ENCODE measurements around the gene MEPE. TPM values are rescaled to one million over a fixed set of nuclear protein-coding genes. Genes with fewer than 3 reads are reported as not detected.

The MEPE gene
- total RNA-seq, 2 donors from 2014 or later = not detected

DNA sequence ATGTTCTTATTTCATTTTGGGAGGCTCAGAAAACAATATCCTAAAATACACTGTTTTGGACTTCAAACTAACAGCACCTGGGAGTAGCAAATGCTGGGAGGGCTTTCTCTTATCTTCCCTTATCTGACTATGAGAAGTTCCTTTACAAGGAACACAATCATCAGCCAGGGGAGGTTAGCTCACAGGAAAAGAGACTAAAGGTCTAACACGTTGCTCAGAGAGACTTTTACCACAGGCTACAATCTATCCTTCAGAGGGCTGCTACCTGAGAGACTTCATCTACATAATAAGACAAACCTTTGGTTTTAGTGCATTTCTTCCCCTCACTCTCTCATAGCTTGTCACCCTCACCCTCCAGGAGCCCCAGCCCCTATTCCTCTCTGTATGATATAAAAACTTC is 35.8 kb downstream of the MEPE start:
- TF ChIP-seq, protein P1, sequence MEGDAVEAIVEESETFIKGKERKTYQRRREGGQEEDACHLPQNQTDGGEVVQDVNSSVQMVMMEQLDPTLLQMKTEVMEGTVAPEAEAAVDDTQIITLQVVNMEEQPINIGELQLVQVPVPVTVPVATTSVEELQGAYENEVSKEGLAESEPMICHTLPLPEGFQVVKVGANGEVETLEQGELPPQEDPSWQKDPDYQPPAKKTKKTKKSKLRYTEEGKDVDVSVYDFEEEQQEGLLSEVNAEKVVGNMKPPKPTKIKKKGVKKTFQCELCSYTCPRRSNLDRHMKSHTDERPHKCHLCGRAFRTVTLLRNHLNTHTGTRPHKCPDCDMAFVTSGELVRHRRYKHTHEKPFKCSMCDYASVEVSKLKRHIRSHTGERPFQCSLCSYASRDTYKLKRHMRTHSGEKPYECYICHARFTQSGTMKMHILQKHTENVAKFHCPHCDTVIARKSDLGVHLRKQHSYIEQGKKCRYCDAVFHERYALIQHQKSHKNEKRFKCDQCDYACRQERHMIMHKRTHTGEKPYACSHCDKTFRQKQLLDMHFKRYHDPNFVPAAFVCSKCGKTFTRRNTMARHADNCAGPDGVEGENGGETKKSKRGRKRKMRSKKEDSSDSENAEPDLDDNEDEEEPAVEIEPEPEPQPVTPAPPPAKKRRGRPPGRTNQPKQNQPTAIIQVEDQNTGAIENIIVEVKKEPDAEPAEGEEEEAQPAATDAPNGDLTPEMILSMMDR (IDR thresholded peaks at IDR 0.05) = no peak
- TF ChIP-seq POLR2A (IDR thresholded peaks at IDR 0.05) (no peak), POLR2AphosphoS5 (IDR thresholded peaks at IDR 0.05) (no peak)
- Histone ChIP-seq H3K27me3 (replicated peaks; ENCODE audit: insufficient read depth) (no peaks in the 10 kb centered on the region), H3K4me1 (replicated peaks) (no peaks in the 10 kb centered on the region), H3K27ac (no peak overlapping the region), H3K4me3 (no peak overlapping the region), H3K36me3 (no peaks in the 10 kb centered on the region), H3K9me3 (no peaks in the 10 kb centered on the region)
- WGBS = 25% methylated on average over 1 of the region's 1 CpG
- intact Hi-C loops (cut with DNase I) = no loop called here
- no peak for DNase-seq (ENCODE audit: low spot score)

DNA sequence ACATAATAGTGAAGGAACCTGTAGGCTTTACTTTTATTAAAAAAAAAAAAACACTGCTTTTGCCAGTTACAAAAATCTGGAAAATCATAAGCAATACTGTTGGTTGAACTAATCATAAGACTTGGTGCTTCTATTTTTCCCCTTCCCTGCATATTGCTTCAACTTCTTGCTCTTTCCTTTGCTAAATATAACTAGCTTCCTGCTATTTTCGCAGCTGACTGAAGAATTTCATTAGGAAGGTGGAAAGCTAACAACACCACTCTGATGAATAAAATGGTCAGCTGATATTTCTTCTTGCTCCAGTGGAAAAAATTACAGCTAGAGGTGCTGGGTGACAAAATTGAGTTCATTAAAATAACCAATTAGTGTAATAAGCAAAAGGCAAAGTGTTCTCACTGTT is 39.3 kb downstream of the MEPE start:
- 81% methylated on average over 1 of the region's 1 CpG for WGBS
- H3K27ac ChIP-seq = no peak overlapping the region

DNA sequence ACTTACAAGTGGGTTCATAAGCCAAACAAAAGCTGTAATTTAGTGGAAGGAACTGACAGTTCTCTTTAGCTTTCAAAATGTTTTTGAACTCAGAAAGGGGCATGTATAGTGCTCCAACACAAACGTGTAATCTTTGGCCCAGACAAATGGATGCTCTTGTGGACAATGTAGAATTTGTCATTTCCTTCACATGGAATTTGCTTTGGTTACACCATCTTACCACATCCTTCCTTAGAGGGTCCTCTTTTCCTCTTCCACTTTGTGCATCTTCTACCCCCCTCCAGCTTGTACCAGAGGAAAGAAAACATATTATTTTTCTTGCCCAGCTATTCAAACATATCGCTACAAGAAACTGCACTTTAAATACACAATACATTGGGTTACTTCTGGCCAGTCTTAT is 42.4 kb downstream of the MEPE start:
- intact Hi-C loops (cut with DNase I) = no loop called here
- H3K9me3 ChIP-seq = no peaks in the 10 kb centered on the region
- TF ChIP-seq, protein P1 (IDR thresholded peaks at IDR 0.05) = no peak
- TF ChIP-seq POLR2AphosphoS5 (IDR thresholded peaks at IDR 0.05) = no peak
- TF ChIP-seq POLR2A (IDR thresholded peaks at IDR 0.05) = no peak
- H3K36me3 ChIP-seq = no peaks in the 10 kb centered on the region
- H3K27ac ChIP-seq = no peak overlapping the region
- no peaks in the 10 kb centered on the region for H3K27me3 ChIP-seq (replicated peaks; ENCODE audit: insufficient read depth)
- no peaks in the 10 kb centered on the region for H3K4me1 ChIP-seq (replicated peaks)
- DNase-seq (ENCODE audit: low spot score) = no peak
- 81% methylated on average over 2 of the region's 2 CpGs for WGBS
- no peak overlapping the region for H3K4me3 ChIP-seq

More for the DNA sequence above, 39.3 kb downstream of the MEPE start:
- Histone ChIP-seq H3K4me1 (replicated peaks) (no peaks in the 10 kb centered on the region), H3K4me3 (no peak overlapping the region), H3K9me3 (no peaks in the 10 kb centered on the region), H3K27me3 (replicated peaks; ENCODE audit: insufficient read depth) (no peaks in the 10 kb centered on the region), H3K36me3 (no peaks in the 10 kb centered on the region)
- TF ChIP-seq POLR2A (IDR thresholded peaks at IDR 0.05) = no peak
- TF ChIP-seq, protein P1 (IDR thresholded peaks at IDR 0.05) = no peak
- TF ChIP-seq POLR2AphosphoS5 (IDR thresholded peaks at IDR 0.05) = no peak
- intact Hi-C loops (cut with DNase I) = no loop called here
- no peak for DNase-seq (ENCODE audit: low spot score)

DNA sequence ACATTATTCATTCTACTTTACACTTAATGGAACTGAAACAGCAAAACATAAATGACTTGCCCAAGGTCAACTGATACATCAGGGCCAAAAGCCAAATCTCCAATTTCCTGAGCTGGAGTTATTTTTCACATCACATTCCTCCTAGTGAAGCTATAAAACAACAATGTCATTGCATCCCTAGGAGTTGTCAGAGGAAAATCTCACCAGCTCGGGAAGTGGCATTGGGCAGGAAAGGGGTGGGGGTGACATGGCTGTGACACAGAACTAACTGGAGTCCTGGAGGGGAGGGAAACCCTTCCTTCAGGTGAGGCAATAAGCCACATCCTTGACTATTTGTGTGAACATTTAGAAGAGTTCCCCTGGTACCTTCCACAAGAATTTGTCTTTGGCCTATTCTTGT is 47.3 kb downstream of the MEPE start:
- TF ChIP-seq, protein P1 (IDR thresholded peaks at IDR 0.05) = no peak
- TF ChIP-seq POLR2A (IDR thresholded peaks at IDR 0.05) = no peak
- no peak for TF ChIP-seq POLR2AphosphoS5 (IDR thresholded peaks at IDR 0.05)
- H3K27me3 ChIP-seq (replicated peaks; ENCODE audit: insufficient read depth) = no peaks in the 10 kb centered on the region
- no peaks in the 10 kb centered on the region for H3K4me1 ChIP-seq (replicated peaks)
- H3K36me3 ChIP-seq = no peaks in the 10 kb centered on the region
- no peaks in the 10 kb centered on the region for H3K9me3 ChIP-seq
- H3K4me3 ChIP-seq = no peak overlapping the region
- WGBS = 45% methylated on average over 1 of the region's 1 CpG
- H3K27ac ChIP-seq = no peak overlapping the region
- no peak for DNase-seq (ENCODE audit: low spot score)
- intact Hi-C loops (cut with DNase I) = no loop called here

DNA sequence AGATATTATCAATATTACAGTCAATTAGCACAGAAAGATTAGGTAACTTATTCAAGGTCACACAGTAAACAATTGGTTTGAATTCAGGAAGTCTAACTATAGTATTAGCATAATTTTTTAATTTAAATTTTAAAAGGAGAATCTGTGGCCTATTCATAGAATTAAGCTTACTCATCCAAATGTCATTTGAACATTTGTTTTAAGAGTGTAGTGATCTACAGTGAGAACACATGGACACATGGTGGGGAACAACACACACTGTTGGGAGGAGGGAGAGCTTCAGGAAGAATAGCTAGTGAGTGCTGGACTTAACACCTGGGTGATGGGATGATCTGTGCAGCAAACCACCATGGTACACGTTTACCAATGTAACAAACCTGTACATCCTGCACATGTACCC is 48.3 kb downstream of the MEPE start:
- Histone ChIP-seq H3K36me3 (no peaks in the 10 kb centered on the region), H3K9me3 (no peaks in the 10 kb centered on the region), H3K27me3 (replicated peaks; ENCODE audit: insufficient read depth) (no peaks in the 10 kb centered on the region), H3K27ac (no peak overlapping the region), H3K4me3 (no peak overlapping the region), H3K4me1 (replicated peaks) (no peaks in the 10 kb centered on the region)
- no peak for TF ChIP-seq POLR2A (IDR thresholded peaks at IDR 0.05)
- no peak for TF ChIP-seq POLR2AphosphoS5 (IDR thresholded peaks at IDR 0.05)
- TF ChIP-seq, protein P1 (IDR thresholded peaks at IDR 0.05) = no peak
- intact Hi-C loops (cut with DNase I) = no loop called here
- 85% methylated on average over 1 of the region's 1 CpG for WGBS
- no peak for DNase-seq (ENCODE audit: low spot score)

Measured in prostate gland (tissue), 2 donors.